ENCODE results near the gene APRT.

- TF ChIP-seq CTCF (IDR thresholded peaks at IDR 0.05) (no peak), POLR2AphosphoS5 (IDR thresholded peaks at IDR 0.05) (no peak), POLR2A (IDR thresholded peaks at IDR 0.05) (no peak), EP300 (IDR thresholded peaks at IDR 0.05; ENCODE audit: low read depth) (no peak)
Measured at GRCh38 chr16:88842806-88843205, 31.1 kb upstream of the APRT start.

All from transverse colon (tissue), 4 donors.